HUDEP-2 (cell line): ENCODE data around the gene PGA5.
"Not testable (repeated sequence)": the region's sequence is repeated elsewhere in the genome, so short reads cannot be mapped to it uniquely, and the experiment has no call there.

Source experiments
- DNase-seq, 76 experiments: peaks; one replicate each; lab custom pipeline; 2025; ENCODE audit not compliant: unreplicated experiment in 76 of 76; lab: John Stamatoyannopoulos, UW

PGA5 gene

GRCh38 chr11:61240875-61241274 is at the start of gene PGA5:
TSS of gene PGA5 (plus strand) at chr11:61241175. CDS start at chr11:61241227, 52 bp downstream.
- not testable (repeated sequence) for DNase-seq

GRCh38 chr11:61193596-61193995 is 47.4 kb upstream of the PGA5 start:
- no peak for DNase-seq

- DNase-seq = no peak
Measured at GRCh38 chr11:61194169-61194671, 46.8 kb upstream of the PGA5 start.

GRCh38 chr11:61194981-61195695 is 45.8 kb upstream of the PGA5 start:
- no peak for DNase-seq

- no peak for DNase-seq
Measured at GRCh38 chr11:61195719-61196118, 45.3 kb upstream of the PGA5 start.

- DNase-seq = no peak
Measured at GRCh38 chr11:61198361-61198760, 42.6 kb upstream of the PGA5 start.

GRCh38 chr11:61198948-61199523 is 41.9 kb upstream of the PGA5 start:
- no peak for DNase-seq

GRCh38 chr11:61201476-61201875 is 39.5 kb upstream of the PGA5 start:
- no peak for DNase-seq

- peak in 1 of 76 experiments; percentile 4 for DNase-seq
Measured at GRCh38 chr11:61202950-61203746, 37.8 kb upstream of the PGA5 start, which contains the start of gene PGA3. TSS of gene PGA3 (plus strand) at chr11:61203515. CDS start at chr11:61203565, 50 bp downstream.

GRCh38 chr11:61203873-61204272 is 37.1 kb upstream of the PGA5 start:
- not testable (repeated sequence) for DNase-seq

GRCh38 chr11:61204502-61205059 is 36.4 kb upstream of the PGA5 start:
- not testable (repeated sequence) for DNase-seq

- DNase-seq = not testable (repeated sequence)
Measured at GRCh38 chr11:61207636-61208310, 33.2 kb upstream of the PGA5 start.

- DNase-seq = not testable (repeated sequence)
Measured at GRCh38 chr11:61210629-61211028, 30.3 kb upstream of the PGA5 start.

GRCh38 chr11:61211327-61211952 is 29.5 kb upstream of the PGA5 start:
- DNase-seq = not testable (repeated sequence)

- not testable (repeated sequence) for DNase-seq
Measured at GRCh38 chr11:61212202-61212601, 28.8 kb upstream of the PGA5 start.

- DNase-seq = not testable (repeated sequence)
Measured at GRCh38 chr11:61213711-61214324, 27.2 kb upstream of the PGA5 start.

GRCh38 chr11:61218306-61218705 is 22.7 kb upstream of the PGA5 start:
- DNase-seq = not testable (repeated sequence)

- not testable (repeated sequence) for DNase-seq
Measured at GRCh38 chr11:61219016-61219415, 22.0 kb upstream of the PGA5 start.

- not testable (repeated sequence) for DNase-seq
Measured at GRCh38 chr11:61222047-61222446, 18.9 kb upstream of the PGA5 start, which contains the start of gene PGA4. TSS of gene PGA4 (plus strand) at chr11:61222347. CDS start at chr11:61222401, 54 bp downstream.
